ENCODE measurements around the gene GFER.

DNA sequence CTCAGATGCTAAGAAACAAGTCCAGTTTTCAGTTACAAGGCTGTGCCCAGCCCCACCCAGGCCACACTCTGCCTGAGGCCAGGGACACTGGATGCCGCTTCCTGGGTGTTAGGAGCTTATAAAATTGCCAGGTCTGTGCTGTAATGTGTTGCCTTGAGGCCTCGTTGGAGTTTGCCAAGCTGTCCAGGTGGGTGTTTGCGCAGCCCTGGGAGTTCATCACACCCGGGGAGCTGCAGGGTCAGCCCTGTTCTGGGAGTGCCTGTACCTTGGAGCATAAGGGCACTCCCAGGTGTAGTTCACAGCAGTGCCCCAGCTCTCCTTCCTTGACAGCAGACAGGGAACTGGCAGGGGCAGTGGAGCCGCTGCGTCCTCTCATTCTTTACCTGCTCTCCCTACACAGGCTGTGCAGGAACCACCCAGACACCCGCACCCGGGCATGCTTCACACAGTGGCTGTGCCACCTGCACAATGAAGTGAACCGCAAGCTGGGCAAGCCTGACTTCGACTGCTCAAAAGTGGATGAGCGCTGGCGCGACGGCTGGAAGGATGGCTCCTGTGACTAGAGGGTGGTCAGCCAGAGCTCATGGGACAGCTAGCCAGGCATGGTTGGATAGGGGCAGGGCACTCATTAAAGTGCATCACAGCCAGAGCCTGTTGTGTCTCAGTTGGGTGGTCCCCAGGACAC is 1.6 kb downstream of the GFER start:
- TF ChIP-seq TAF1 (IDR thresholded peaks at IDR 0.05; ENCODE audit: low read depth, low read length): no peak
- TF ChIP-seq, protein P1, sequence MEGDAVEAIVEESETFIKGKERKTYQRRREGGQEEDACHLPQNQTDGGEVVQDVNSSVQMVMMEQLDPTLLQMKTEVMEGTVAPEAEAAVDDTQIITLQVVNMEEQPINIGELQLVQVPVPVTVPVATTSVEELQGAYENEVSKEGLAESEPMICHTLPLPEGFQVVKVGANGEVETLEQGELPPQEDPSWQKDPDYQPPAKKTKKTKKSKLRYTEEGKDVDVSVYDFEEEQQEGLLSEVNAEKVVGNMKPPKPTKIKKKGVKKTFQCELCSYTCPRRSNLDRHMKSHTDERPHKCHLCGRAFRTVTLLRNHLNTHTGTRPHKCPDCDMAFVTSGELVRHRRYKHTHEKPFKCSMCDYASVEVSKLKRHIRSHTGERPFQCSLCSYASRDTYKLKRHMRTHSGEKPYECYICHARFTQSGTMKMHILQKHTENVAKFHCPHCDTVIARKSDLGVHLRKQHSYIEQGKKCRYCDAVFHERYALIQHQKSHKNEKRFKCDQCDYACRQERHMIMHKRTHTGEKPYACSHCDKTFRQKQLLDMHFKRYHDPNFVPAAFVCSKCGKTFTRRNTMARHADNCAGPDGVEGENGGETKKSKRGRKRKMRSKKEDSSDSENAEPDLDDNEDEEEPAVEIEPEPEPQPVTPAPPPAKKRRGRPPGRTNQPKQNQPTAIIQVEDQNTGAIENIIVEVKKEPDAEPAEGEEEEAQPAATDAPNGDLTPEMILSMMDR (IDR thresholded peaks at IDR 0.05; ENCODE audit: control extremely low read depth in 1 of 3, insufficient read depth in 1 of 3, low read depth in 1 of 3, low read length in 3 of 3): no peak
- TF ChIP-seq PHF8 (conservative IDR thresholded peaks at IDR 0.05; ENCODE audit: low read depth, low read length): no peak
- no peak for TF ChIP-seq SIRT6 (IDR thresholded peaks at IDR 0.05; ENCODE audit: low read length)
- no peak for TF ChIP-seq POLR2AphosphoS5 (IDR thresholded peaks at IDR 0.05; ENCODE audit: low read depth, low read length)
- no peak for TF ChIP-seq CBX5 (IDR thresholded peaks at IDR 0.05; ENCODE audit: low read depth, low read length)
- no peak for TF ChIP-seq TCF12 (IDR thresholded peaks at IDR 0.05; ENCODE audit: low read depth, low read length)
- no peak for TF ChIP-seq RAD21 (IDR thresholded peaks at IDR 0.05 in 1 of 2, conservative IDR thresholded peaks at IDR 0.05 in 1 of 2; ENCODE audit: low read depth in 2 of 2, low read length in 2 of 2)
- no peak for TF ChIP-seq EZH2 (IDR thresholded peaks at IDR 0.05; ENCODE audit: low read depth, low read length, severe bottlenecking)
